Measurements from ENCODE around the gene NIPAL3. TPM values are rescaled to one million over a fixed set of nuclear protein-coding genes. Genes with fewer than 3 reads are reported as not detected.

Gene NIPAL3
- total RNA-seq, 1 donor from 2014 or later, result 18.6 TPM

GRCh38 chr1:24437631-24438396 lies 22.2 kb downstream of the NIPAL3 start:
- peaks cover 15% of the 10 kb centered on the region for H3K9me3 Mint-ChIP-seq (ENCODE audit: unreplicated experiment)
- H3K4me1 Mint-ChIP-seq (ENCODE audit: low read depth, unreplicated experiment), result peaks cover 35% of the 10 kb centered on the region
- DNase-seq, result no peak
- H3K27me3 Mint-ChIP-seq (ENCODE audit: unreplicated experiment), result peaks cover 12% of the 10 kb centered on the region
- H3K27ac Mint-ChIP-seq (ENCODE audit: unreplicated experiment), result peak overlapping the region; percentile 81
- no peaks in the 10 kb centered on the region for H3K36me3 Mint-ChIP-seq (ENCODE audit: unreplicated experiment)
- peak overlapping the region; percentile 42 for H3K4me3 Mint-ChIP-seq (ENCODE audit: unreplicated experiment)
- no peak for TF ChIP-seq CTCF (IDR thresholded peaks at IDR 0.05; ENCODE audit: partially characterized antibody, unreplicated experiment)

- Mint-ChIP-seq H3K36me3 (ENCODE audit: unreplicated experiment) (no peaks in the 10 kb centered on the region), H3K4me3 (ENCODE audit: unreplicated experiment) (peak overlapping the region; percentile 78), H3K9me3 (ENCODE audit: unreplicated experiment) (peaks cover 15% of the 10 kb centered on the region), H3K4me1 (ENCODE audit: low read depth, unreplicated experiment) (peaks cover 35% of the 10 kb centered on the region), H3K27me3 (ENCODE audit: unreplicated experiment) (peaks cover 12% of the 10 kb centered on the region), H3K27ac (ENCODE audit: unreplicated experiment) (peak overlapping the region; percentile 81)
- DNase-seq, result peak; percentile 89
- TF ChIP-seq CTCF (IDR thresholded peaks at IDR 0.05; ENCODE audit: partially characterized antibody, unreplicated experiment), result no peak
Observed at GRCh38 chr1:24438423-24438901, 22.9 kb downstream of the NIPAL3 start.

- TF ChIP-seq CTCF (IDR thresholded peaks at IDR 0.05; ENCODE audit: partially characterized antibody, unreplicated experiment), result no peak
- Mint-ChIP-seq H3K4me3 (ENCODE audit: unreplicated experiment) (no peak overlapping the region), H3K27me3 (ENCODE audit: unreplicated experiment) (peaks cover 12% of the 10 kb centered on the region), H3K4me1 (ENCODE audit: low read depth, unreplicated experiment) (peaks cover 35% of the 10 kb centered on the region), H3K27ac (ENCODE audit: unreplicated experiment) (no peak overlapping the region), H3K36me3 (ENCODE audit: unreplicated experiment) (no peaks in the 10 kb centered on the region), H3K9me3 (ENCODE audit: unreplicated experiment) (peaks cover 13% of the 10 kb centered on the region)
- DNase-seq, result no peak
Observed at GRCh38 chr1:24440436-24440835, 24.8 kb downstream of the NIPAL3 start.

- Mint-ChIP-seq H3K27ac (ENCODE audit: unreplicated experiment) (no peak overlapping the region), H3K4me1 (ENCODE audit: low read depth, unreplicated experiment) (peaks cover 35% of the 10 kb centered on the region), H3K4me3 (ENCODE audit: unreplicated experiment) (peak overlapping the region; percentile 39), H3K36me3 (ENCODE audit: unreplicated experiment) (peaks cover under 1% of the 10 kb centered on the region), H3K9me3 (ENCODE audit: unreplicated experiment) (peaks cover 13% of the 10 kb centered on the region), H3K27me3 (ENCODE audit: unreplicated experiment) (peaks cover 12% of the 10 kb centered on the region)
- TF ChIP-seq CTCF (IDR thresholded peaks at IDR 0.05; ENCODE audit: partially characterized antibody, unreplicated experiment), result no peak
- DNase-seq, result no peak
Observed at GRCh38 chr1:24441480-24441879, 25.9 kb downstream of the NIPAL3 start.

GRCh38 chr1:24441996-24442668 lies 26.5 kb downstream of the NIPAL3 start:
- no peak overlapping the region for H3K27ac Mint-ChIP-seq (ENCODE audit: unreplicated experiment)
- no peak for TF ChIP-seq CTCF (IDR thresholded peaks at IDR 0.05; ENCODE audit: partially characterized antibody, unreplicated experiment)
- H3K4me3 Mint-ChIP-seq (ENCODE audit: unreplicated experiment), result no peak overlapping the region
- DNase-seq, result no peak
- H3K36me3 Mint-ChIP-seq (ENCODE audit: unreplicated experiment), result peaks cover 7% of the 10 kb centered on the region
- peaks cover 13% of the 10 kb centered on the region for H3K9me3 Mint-ChIP-seq (ENCODE audit: unreplicated experiment)
- H3K27me3 Mint-ChIP-seq (ENCODE audit: unreplicated experiment), result peaks cover 12% of the 10 kb centered on the region
- H3K4me1 Mint-ChIP-seq (ENCODE audit: low read depth, unreplicated experiment), result peaks cover 35% of the 10 kb centered on the region

Measured in glutamatergic neuron (in vitro differentiated cells).